Measurements from ENCODE around the gene TMEM250.

DNA sequence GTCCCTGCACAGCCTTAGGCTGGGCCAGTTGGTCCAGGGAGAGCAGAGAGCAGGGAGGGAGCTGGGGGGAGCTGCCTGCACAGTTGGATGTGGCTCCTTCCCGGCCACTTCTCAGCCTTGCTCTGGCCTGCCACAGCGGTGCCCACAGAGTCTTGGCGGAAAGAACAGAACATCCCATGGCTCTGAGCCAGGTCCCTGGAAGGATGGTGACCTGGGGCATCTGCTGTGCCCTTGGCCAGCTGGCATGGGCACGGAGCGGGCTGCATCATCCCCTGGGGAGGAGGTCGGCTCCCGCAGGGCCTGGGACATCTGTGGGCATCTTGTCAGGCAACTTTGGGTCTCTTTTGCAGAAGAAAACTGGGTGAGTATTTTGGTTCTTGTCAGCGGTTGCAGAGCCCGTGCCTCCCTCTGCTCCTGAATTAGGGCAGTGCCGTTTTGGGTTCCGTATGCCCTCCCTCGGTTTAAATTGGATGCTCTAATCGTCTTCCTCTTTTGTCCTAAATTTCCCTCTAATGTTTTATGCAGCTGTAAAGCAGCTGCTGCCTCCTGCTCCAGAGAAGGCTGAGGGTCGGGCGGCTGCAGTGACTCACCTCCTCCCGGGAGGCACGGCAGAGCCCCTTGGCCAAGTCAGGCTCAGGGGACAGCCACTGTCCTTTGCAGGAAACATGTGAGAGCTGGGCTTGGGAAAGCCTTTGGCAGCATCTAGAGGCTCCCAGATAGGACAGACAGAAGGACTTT, 13.1 kb downstream of the TMEM250 start:
- TF ChIP-seq, protein P1, sequence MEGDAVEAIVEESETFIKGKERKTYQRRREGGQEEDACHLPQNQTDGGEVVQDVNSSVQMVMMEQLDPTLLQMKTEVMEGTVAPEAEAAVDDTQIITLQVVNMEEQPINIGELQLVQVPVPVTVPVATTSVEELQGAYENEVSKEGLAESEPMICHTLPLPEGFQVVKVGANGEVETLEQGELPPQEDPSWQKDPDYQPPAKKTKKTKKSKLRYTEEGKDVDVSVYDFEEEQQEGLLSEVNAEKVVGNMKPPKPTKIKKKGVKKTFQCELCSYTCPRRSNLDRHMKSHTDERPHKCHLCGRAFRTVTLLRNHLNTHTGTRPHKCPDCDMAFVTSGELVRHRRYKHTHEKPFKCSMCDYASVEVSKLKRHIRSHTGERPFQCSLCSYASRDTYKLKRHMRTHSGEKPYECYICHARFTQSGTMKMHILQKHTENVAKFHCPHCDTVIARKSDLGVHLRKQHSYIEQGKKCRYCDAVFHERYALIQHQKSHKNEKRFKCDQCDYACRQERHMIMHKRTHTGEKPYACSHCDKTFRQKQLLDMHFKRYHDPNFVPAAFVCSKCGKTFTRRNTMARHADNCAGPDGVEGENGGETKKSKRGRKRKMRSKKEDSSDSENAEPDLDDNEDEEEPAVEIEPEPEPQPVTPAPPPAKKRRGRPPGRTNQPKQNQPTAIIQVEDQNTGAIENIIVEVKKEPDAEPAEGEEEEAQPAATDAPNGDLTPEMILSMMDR (IDR thresholded peaks at IDR 0.05; ENCODE audit: insufficient read depth, low read depth, low read length), result no peak
- no peak for TF ChIP-seq EZH2 (IDR thresholded peaks at IDR 0.05; ENCODE audit: insufficient read depth, low read length)

Measured in astrocyte (in vitro differentiated cells and primary cell).